ENCODE data around the gene LRCH1. TPM values are rescaled to one million over a fixed set of nuclear protein-coding genes. Genes with fewer than 3 reads are reported as not detected.

The LRCH1 gene
- polyA plus RNA-seq, 1 donor (not counting 4 experiments of a cell fraction or from before 2014, with no cell fraction given) = 16.2 TPM

- no peaks in the 10 kb centered on the region for H3K27me3 ChIP-seq (ENCODE audit: control insufficient read depth, extremely low read depth, insufficient read depth, low read length)
- H3K4me1 ChIP-seq (ENCODE audit: control insufficient read depth, extremely low read depth, insufficient read depth, low read length) = peaks cover 40% of the 10 kb centered on the region
- no peak for DNase-seq (ENCODE audit: low read depth, low spot score)
- peaks cover 72% of the 10 kb centered on the region for H3K79me2 ChIP-seq (ENCODE audit: control insufficient read depth, insufficient read depth, low read length)
- H3K27ac ChIP-seq (ENCODE audit: control insufficient read depth, insufficient read depth, low read length) = no peak overlapping the region
- no peaks in the 10 kb centered on the region for H3K36me3 ChIP-seq (ENCODE audit: control insufficient read depth in 2 of 2, extremely low read depth in 1 of 2, insufficient read depth in 2 of 2, low read length in 2 of 2)
- dilution Hi-C loops (cut with MboI; ENCODE audit: extremely low pct_ligation_motif_present, low sequenced_read_pairs) = no loop called here
- no peak overlapping the region for H3K9ac ChIP-seq (ENCODE audit: control insufficient read depth, extremely low read depth, insufficient read depth, low read length)
- H3K9me3 ChIP-seq (ENCODE audit: control insufficient read depth, low read depth, low read length) = no peaks in the 10 kb centered on the region
- peak overlapping the region in 2 of 3 experiments; percentile 79 to 93 for H3K4me3 ChIP-seq (ENCODE audit: control insufficient read depth in 2 of 3, extremely low read depth in 1 of 3, insufficient read depth in 2 of 3, low read depth in 1 of 3, low read length in 3 of 3)
- H2AFZ ChIP-seq (ENCODE audit: control insufficient read depth, low read length) = no peak overlapping the region
- no peak for TF ChIP-seq EZH2 (IDR thresholded peaks at IDR 0.05; ENCODE audit: low read length)
- TF ChIP-seq, protein P1, sequence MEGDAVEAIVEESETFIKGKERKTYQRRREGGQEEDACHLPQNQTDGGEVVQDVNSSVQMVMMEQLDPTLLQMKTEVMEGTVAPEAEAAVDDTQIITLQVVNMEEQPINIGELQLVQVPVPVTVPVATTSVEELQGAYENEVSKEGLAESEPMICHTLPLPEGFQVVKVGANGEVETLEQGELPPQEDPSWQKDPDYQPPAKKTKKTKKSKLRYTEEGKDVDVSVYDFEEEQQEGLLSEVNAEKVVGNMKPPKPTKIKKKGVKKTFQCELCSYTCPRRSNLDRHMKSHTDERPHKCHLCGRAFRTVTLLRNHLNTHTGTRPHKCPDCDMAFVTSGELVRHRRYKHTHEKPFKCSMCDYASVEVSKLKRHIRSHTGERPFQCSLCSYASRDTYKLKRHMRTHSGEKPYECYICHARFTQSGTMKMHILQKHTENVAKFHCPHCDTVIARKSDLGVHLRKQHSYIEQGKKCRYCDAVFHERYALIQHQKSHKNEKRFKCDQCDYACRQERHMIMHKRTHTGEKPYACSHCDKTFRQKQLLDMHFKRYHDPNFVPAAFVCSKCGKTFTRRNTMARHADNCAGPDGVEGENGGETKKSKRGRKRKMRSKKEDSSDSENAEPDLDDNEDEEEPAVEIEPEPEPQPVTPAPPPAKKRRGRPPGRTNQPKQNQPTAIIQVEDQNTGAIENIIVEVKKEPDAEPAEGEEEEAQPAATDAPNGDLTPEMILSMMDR (optimal IDR thresholded peaks at IDR 0.05 in 1 of 3, IDR thresholded peaks at IDR 0.05 in 1 of 3, conservative IDR thresholded peaks at IDR 0.05 in 1 of 3; ENCODE audit: extremely low read depth in 1 of 3, insufficient read depth in 2 of 3, low read length in 3 of 3) = no peak
- H3K4me2 ChIP-seq (ENCODE audit: control insufficient read depth, extremely low read depth, insufficient read depth, low read depth, low read length) = peak overlapping the region; percentile 81
- no peak for FAIRE-seq
- peaks cover 2% of the 10 kb centered on the region for H3K9me1 ChIP-seq (ENCODE audit: control insufficient read depth, extremely low read depth, insufficient read depth, low read length)
- H4K20me1 ChIP-seq (ENCODE audit: control insufficient read depth, extremely low read depth, insufficient read depth, low read length) = peaks cover 17% of the 10 kb centered on the region
Observed at GRCh38 chr13:46555722-46556417, 2.9 kb downstream of the LRCH1 start.

DNA sequence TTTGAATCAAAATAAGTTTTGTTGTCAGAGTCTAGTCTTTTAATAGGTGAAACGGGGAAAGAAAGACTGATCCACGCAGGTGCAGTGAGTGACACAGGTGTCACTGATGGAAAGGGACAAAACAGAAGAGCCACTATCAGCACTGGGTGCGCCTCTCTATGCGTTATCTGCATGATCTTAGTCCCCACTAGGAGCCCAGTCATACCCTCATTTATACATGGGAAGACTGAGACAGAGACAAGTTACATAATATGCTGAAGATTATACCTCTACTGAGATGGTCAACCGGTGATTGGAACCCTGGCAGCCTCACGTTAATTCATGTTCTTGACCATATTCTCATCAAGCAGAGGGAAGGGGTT, 3.4 kb downstream of the LRCH1 start:
- no peaks in the 10 kb centered on the region for H3K27me3 ChIP-seq (ENCODE audit: control insufficient read depth, extremely low read depth, insufficient read depth, low read length)
- TF ChIP-seq, protein P1 (optimal IDR thresholded peaks at IDR 0.05 in 1 of 3, IDR thresholded peaks at IDR 0.05 in 1 of 3, conservative IDR thresholded peaks at IDR 0.05 in 1 of 3; ENCODE audit: extremely low read depth in 1 of 3, insufficient read depth in 2 of 3, low read length in 3 of 3) = no peak
- no peak for TF ChIP-seq EZH2 (IDR thresholded peaks at IDR 0.05; ENCODE audit: low read length)
- no peak for DNase-seq (ENCODE audit: low read depth, low spot score)
- H3K27ac ChIP-seq (ENCODE audit: control insufficient read depth, insufficient read depth, low read length) = no peak overlapping the region
- H4K20me1 ChIP-seq (ENCODE audit: control insufficient read depth, extremely low read depth, insufficient read depth, low read length) = peaks cover 19% of the 10 kb centered on the region
- H3K36me3 ChIP-seq (ENCODE audit: control insufficient read depth in 2 of 2, extremely low read depth in 1 of 2, insufficient read depth in 2 of 2, low read length in 2 of 2) = no peaks in the 10 kb centered on the region
- no peak for FAIRE-seq
- H3K4me2 ChIP-seq (ENCODE audit: control insufficient read depth, extremely low read depth, insufficient read depth, low read depth, low read length) = no peak overlapping the region
- no peaks in the 10 kb centered on the region for H3K9me3 ChIP-seq (ENCODE audit: control insufficient read depth, low read depth, low read length)
- peaks cover 77% of the 10 kb centered on the region for H3K79me2 ChIP-seq (ENCODE audit: control insufficient read depth, insufficient read depth, low read length)
- no peak overlapping the region for H3K4me3 ChIP-seq (ENCODE audit: control insufficient read depth in 2 of 3, extremely low read depth in 1 of 3, insufficient read depth in 2 of 3, low read depth in 1 of 3, low read length in 3 of 3)
- H3K9ac ChIP-seq (ENCODE audit: control insufficient read depth, extremely low read depth, insufficient read depth, low read length) = no peak overlapping the region
- dilution Hi-C loops (cut with MboI; ENCODE audit: extremely low pct_ligation_motif_present, low sequenced_read_pairs) = no loop called here
- peaks cover 41% of the 10 kb centered on the region for H3K4me1 ChIP-seq (ENCODE audit: control insufficient read depth, extremely low read depth, insufficient read depth, low read length)
- H3K9me1 ChIP-seq (ENCODE audit: control insufficient read depth, extremely low read depth, insufficient read depth, low read length) = peaks cover 2% of the 10 kb centered on the region
- H2AFZ ChIP-seq (ENCODE audit: control insufficient read depth, low read length) = no peak overlapping the region
